MM.1S (cell line): Measurements from ENCODE around the gene APOBEC2.

Experiments used
- DNase-seq: peaks from one replicate; pipeline ENCODE4 v3.0.0-alpha.2; 2015
- H2AFZ ChIP-seq: fragments of 300-600 bp; sonication (generic); 2 replicates; pipeline ENCODE4 v1.6.0; 2016; ENCODE audit warnings: antibody characterized with exemption, low read length
- H3F3A ChIP-seq: fragments of 300-600 bp; sonication (generic); 2 replicates; pipeline ENCODE4 v1.6.1; 2016; ENCODE audit warnings: mild to moderate bottlenecking, antibody characterized with exemption, low read length, moderate library complexity, mixed read lengths; ENCODE audit not compliant: insufficient read depth
- H3K27ac ChIP-seq: fragments of 300-600 bp; sonication (generic); 2 replicates; pipeline ENCODE4 v1.5.1; 2016; ENCODE audit warnings: mild to moderate bottlenecking, low read length
- H3K27me3 ChIP-seq: fragments of 300-600 bp; sonication (generic); replicated peaks from 2 replicates; pipeline ENCODE4 v1.6.0; 2016; ENCODE audit warnings: low read length; ENCODE audit not compliant: insufficient read depth
- H3K36me3 ChIP-seq: fragments of 300-600 bp; sonication (generic); replicated peaks from 2 replicates; pipeline ENCODE4 v1.6.1; 2016; ENCODE audit warnings: mild to moderate bottlenecking, low read length, mixed read lengths; ENCODE audit not compliant: insufficient read depth
- H3K4me1 ChIP-seq: fragments of 300-600 bp; sonication (generic); 2 replicates; pipeline ENCODE4 v1.6.1; 2016; ENCODE audit warnings: low read length, mixed read lengths
- H3K4me2 ChIP-seq: fragments of 300-600 bp; sonication (generic); 2 replicates; pipeline ENCODE4 v1.6.0; 2016; ENCODE audit warnings: low read depth, low read length
- H3K4me3 ChIP-seq: fragments of 300-600 bp; sonication (generic); 2 replicates; pipeline ENCODE4 v1.5.1; 2016; ENCODE audit warnings: low read length, mixed read lengths
- H3K79me2 ChIP-seq: fragments of 300-600 bp; sonication (generic); 2 replicates; pipeline ENCODE4 v1.6.1; 2016; ENCODE audit warnings: mixed run types, low read length, mixed read lengths
- H3K9ac ChIP-seq: fragments of 300-600 bp; sonication (generic); 2 replicates; pipeline ENCODE4 v1.6.1; 2016; ENCODE audit warnings: low read length, mixed read lengths
- H3K9me2 ChIP-seq: fragments of 300-600 bp; sonication (generic); replicated peaks from 2 replicates; pipeline ENCODE4 v1.6.1; 2016; ENCODE audit warnings: mild to moderate bottlenecking, low read length, mixed read lengths; ENCODE audit not compliant: insufficient read depth
- H3K9me3 ChIP-seq: fragments of 300-600 bp; sonication (generic); replicated peaks from 2 replicates; pipeline ENCODE4 v1.6.1; 2016; ENCODE audit warnings: mild to moderate bottlenecking, low read length, mixed read lengths; ENCODE audit not compliant: insufficient read depth
- H4K20me1 ChIP-seq: fragments of 300-600 bp; sonication (generic); 2 replicates; pipeline ENCODE4 v1.6.1; 2016; ENCODE audit warnings: mild to moderate bottlenecking, low read length, moderate library complexity, mixed read lengths; ENCODE audit not compliant: insufficient read depth
- CTCF ChIP-seq: fragments of 300-600 bp; sonication (generic); IDR thresholded peaks from 2 replicates; pipeline ENCODE4 v1.5.1; 2016; ENCODE audit warnings: antibody characterized with exemption, low read length, mixed read lengths
- EZH2 ChIP-seq: fragments of 300-600 bp; sonication (generic); optimal IDR thresholded peaks from 2 replicates; pipeline ENCODE3; 2017; ENCODE audit warnings: low read depth, mild to moderate bottlenecking, antibody characterized with exemption, low read length, mixed read lengths
- EZH2phosphoT487 ChIP-seq: fragments of 300-600 bp; sonication (generic); IDR thresholded peaks from 2 replicates; pipeline ENCODE4 v1.6.1; 2018; ENCODE audit warnings: antibody characterized with exemption, low read length

APOBEC2 gene

GRCh38 chr6:41022294-41022693, 30.7 kb upstream of the APOBEC2 start:
- Histone ChIP-seq H3K9me3 (no peaks in the 10 kb centered on the region), H3K4me3 (no peak overlapping the region), H3K9me2 (no peaks in the 10 kb centered on the region), H3K4me1 (peaks cover 8% of the 10 kb centered on the region; the same call in 1 of the 2 replicates), H3K27me3 (no peaks in the 10 kb centered on the region), H3K36me3 (no peaks in the 10 kb centered on the region), H4K20me1 (no peaks in the 10 kb centered on the region), H3F3A (peaks cover 7% of the 10 kb centered on the region), H2AFZ (no peak overlapping the region), H3K4me2 (no peak overlapping the region), H3K27ac (no peak overlapping the region), H3K9ac (no peak overlapping the region), H3K79me2 (no peaks in the 10 kb centered on the region)
- TF ChIP-seq EZH2phosphoT487 (no peak), CTCF (no peak)
- no peak for DNase-seq

GRCh38 chr6:41023114-41023513, 29.9 kb upstream of the APOBEC2 start:
- Histone ChIP-seq H3K4me3 (no peak overlapping the region), H3K4me2 (no peak overlapping the region), H3K36me3 (no peaks in the 10 kb centered on the region), H3K79me2 (no peaks in the 10 kb centered on the region), H3K9me3 (no peaks in the 10 kb centered on the region), H3K27ac (no peak overlapping the region), H2AFZ (no peak overlapping the region), H3F3A (peaks cover 10% of the 10 kb centered on the region), H4K20me1 (no peaks in the 10 kb centered on the region), H3K4me1 (peaks cover 8% of the 10 kb centered on the region; the same call in 1 of the 2 replicates), H3K9ac (no peak overlapping the region), H3K9me2 (no peaks in the 10 kb centered on the region), H3K27me3 (no peaks in the 10 kb centered on the region)
- no peak for DNase-seq
- TF ChIP-seq CTCF (no peak), EZH2 (no peak)

- Histone ChIP-seq H2AFZ (no peak overlapping the region), H3K9me2 (no peaks in the 10 kb centered on the region), H3K27me3 (no peaks in the 10 kb centered on the region), H3K4me1 (peaks cover 13% of the 10 kb centered on the region), H3K9ac (no peak overlapping the region), H3K79me2 (no peaks in the 10 kb centered on the region), H3K9me3 (no peaks in the 10 kb centered on the region), H3K27ac (no peak overlapping the region), H4K20me1 (no peaks in the 10 kb centered on the region), H3K36me3 (no peaks in the 10 kb centered on the region), H3K4me3 (no peak overlapping the region), H3K4me2 (no peak overlapping the region), H3F3A (peaks cover 10% of the 10 kb centered on the region)
- TF ChIP-seq CTCF (no peak), EZH2phosphoT487 (no peak), EZH2 (no peak)
- DNase-seq, result no peak
Observed at GRCh38 chr6:41025966-41026530, 27.0 kb upstream of the APOBEC2 start.
